Stimulated activated effector memory CD8-positive, alpha-beta T cell treated with anti-CD3 and anti-CD28 coated beads, Interleukin-12 subunit alpha, Interleukin-12 subunit beta, amount 100 ng/mL, for 72 hours (primary cell): ENCODE results near the gene UQCRFS1.
"Not testable (repeated sequence)": the region's sequence is repeated elsewhere in the genome, so short reads cannot be mapped to it uniquely, and the experiment has no call there.

Experiments used
- ATAC-seq: fragments of 150-1000 bp; cut with Tn5 transposase; 2 replicates; pipeline ENCODE4 v1.10.0; 2021
- DNase-seq, 2 donors: peaks; one replicate each; pipeline ENCODE4 v3.0.0; 2021 to 2022; ENCODE audit warnings: low spot score in 2 of 2
- H3K27ac Mint-ChIP-seq: one replicate; pipeline ENCODE4 v1.8.0; 2022; ENCODE audit warnings: mild to moderate bottlenecking, mixed read lengths
- H3K36me3 Mint-ChIP-seq: one replicate; pipeline ENCODE4 v1.8.0; 2022; ENCODE audit warnings: mild to moderate bottlenecking, mixed read lengths
- H3K4me1 Mint-ChIP-seq: one replicate; pipeline ENCODE4 v1.8.0; 2022; ENCODE audit warnings: mixed read lengths
- H3K4me3 Mint-ChIP-seq: one replicate; pipeline ENCODE4 v1.8.0; 2022; ENCODE audit warnings: mild to moderate bottlenecking, mixed read lengths
- H3K9me3 Mint-ChIP-seq: one replicate; pipeline ENCODE4 v1.8.0; 2022; ENCODE audit warnings: mixed read lengths

Gene UQCRFS1

DNA sequence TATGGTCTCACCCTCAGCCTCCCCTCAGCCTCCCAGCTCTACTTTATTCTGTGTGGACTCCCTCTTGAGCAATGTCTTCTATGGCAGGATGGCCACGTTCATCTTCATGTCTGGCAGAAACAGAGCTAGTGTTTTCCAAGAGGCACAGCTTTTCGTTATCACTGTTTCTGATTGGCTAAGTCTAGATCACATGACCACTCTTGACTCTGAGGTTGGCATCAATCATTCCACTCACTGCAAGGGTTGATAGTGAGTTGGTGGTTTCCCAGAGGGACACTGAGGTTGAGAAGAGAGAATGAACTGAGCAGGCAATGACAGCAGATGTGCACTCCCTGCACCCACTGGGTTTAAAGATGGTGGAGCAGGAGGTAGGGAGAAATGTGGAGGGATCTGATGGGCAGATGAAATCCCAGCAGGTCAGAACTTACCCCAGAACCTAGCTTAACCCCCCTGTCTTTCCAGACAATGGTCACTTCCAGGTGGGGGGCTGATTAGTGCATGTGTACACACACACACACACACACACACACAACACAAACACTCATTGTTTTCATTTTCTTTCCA, 26.3 kb upstream of the UQCRFS1 start:
- Mint-ChIP-seq H3K36me3 (no peaks in the 10 kb centered on the region), H3K9me3 (peaks cover 5% of the 10 kb centered on the region), H3K4me1 (no peaks in the 10 kb centered on the region), H3K4me3 (no peak overlapping the region), H3K27ac (no peak overlapping the region)
- no peak for DNase-seq
- peak; percentile 28 for ATAC-seq

DNA sequence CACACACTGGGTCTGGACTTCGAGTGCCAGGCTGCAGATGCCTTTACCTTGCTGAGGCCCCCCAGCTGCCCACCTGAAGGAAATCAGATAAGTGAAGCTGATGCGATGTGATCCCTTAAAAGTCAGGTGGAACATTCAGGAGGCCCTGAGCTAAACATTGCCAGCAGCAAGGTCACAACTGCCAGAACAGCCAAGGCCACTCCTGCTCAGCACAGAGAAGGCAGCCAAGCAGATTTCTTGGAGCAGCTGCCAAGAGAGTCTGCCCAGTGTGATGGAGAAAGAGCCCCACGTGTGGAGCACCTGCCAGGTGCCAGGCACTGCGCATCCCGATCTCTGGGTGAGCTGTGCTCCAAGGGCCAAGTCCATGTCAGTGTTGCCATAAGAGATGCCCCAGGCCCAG, 20.6 kb upstream of the UQCRFS1 start:
- Mint-ChIP-seq H3K4me3 (no peak overlapping the region), H3K9me3 (peaks cover 5% of the 10 kb centered on the region), H3K27ac (no peak overlapping the region), H3K36me3 (no peaks in the 10 kb centered on the region), H3K4me1 (no peaks in the 10 kb centered on the region)
- DNase-seq (no peak), ATAC-seq (no peak)

GRCh38 chr19:29232315-29232852, 19.4 kb upstream of the UQCRFS1 start:
- Mint-ChIP-seq H3K27ac (no peak overlapping the region), H3K9me3 (peaks cover 5% of the 10 kb centered on the region), H3K36me3 (no peaks in the 10 kb centered on the region), H3K4me3 (no peak overlapping the region), H3K4me1 (no peaks in the 10 kb centered on the region)
- ATAC-seq (no peak), DNase-seq (no peak)

GRCh38 chr19:29231306-29231705, 18.4 kb upstream of the UQCRFS1 start:
- not testable (repeated sequence) for H3K4me1 Mint-ChIP-seq

DNA sequence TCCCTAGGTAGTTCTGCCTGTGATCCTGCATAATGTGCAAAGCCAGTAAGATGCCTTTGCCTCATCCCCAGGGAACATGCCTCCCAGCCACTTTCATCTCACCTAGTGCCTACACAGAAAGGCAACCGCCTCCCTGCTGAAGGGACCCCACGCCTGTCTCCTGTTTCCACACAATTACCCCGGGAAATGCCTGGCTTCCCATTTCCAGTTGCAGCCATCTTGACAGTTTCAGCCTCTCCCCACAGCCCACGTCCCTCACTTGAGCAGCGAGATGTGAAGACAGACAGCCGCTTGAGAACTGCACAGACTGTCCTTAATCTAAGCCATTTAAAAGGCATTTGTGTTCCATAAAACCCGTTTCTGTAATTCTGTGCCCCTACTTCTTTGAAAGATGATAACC, 4.7 kb upstream of the UQCRFS1 start:
- Mint-ChIP-seq H3K4me3 (no peak overlapping the region), H3K27ac (no peak overlapping the region), H3K36me3 (no peaks in the 10 kb centered on the region), H3K9me3 (no peaks in the 10 kb centered on the region), H3K4me1 (no peaks in the 10 kb centered on the region)
- DNase-seq (no peak), ATAC-seq (no peak)

More at GRCh38 chr19:29231306-29231705, 18.4 kb upstream of the UQCRFS1 start:
- H3K9me3 Mint-ChIP-seq, ATAC-seq, H3K27ac Mint-ChIP-seq, DNase-seq, H3K4me3 Mint-ChIP-seq, H3K36me3 Mint-ChIP-seq: not testable (repeated sequence)

- no peak for ATAC-seq
- Mint-ChIP-seq H3K27ac (no peak overlapping the region), H3K36me3 (peaks cover 11% of the 10 kb centered on the region), H3K4me3 (no peak overlapping the region), H3K4me1 (peaks cover 14% of the 10 kb centered on the region), H3K9me3 (peaks cover 3% of the 10 kb centered on the region)
- no peak for DNase-seq
Measured at GRCh38 chr19:29216021-29216420, 3.1 kb upstream of the UQCRFS1 start.

GRCh38 chr19:29215322-29215845, 2.4 kb upstream of the UQCRFS1 start:
- H3K4me1 Mint-ChIP-seq = peaks cover 18% of the 10 kb centered on the region

DNA sequence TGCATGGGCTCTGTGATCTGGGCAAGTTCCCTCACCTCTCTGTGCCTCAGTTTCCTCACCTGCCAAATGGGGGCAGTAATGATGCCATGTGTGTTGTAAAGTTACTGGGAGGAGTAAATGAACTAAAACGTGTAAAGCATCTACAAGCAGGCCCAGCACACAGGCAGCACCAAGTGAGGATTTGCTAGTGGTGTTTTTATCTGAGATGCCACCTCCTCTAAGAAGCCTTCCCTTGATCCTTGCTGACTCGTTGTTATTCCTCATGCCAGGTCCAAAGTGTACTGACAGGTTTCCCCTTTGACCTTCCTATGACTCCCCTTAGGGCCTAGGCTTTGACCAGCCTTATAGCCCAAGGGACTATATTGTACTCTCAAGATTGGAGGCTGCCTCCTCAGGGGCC, 1.5 kb upstream of the UQCRFS1 start:
- peaks cover 3% of the 10 kb centered on the region for H3K9me3 Mint-ChIP-seq
- no peak overlapping the region for H3K4me3 Mint-ChIP-seq
- H3K36me3 Mint-ChIP-seq = peaks cover 22% of the 10 kb centered on the region
- no peak overlapping the region for H3K27ac Mint-ChIP-seq
- peaks cover 28% of the 10 kb centered on the region for H3K4me1 Mint-ChIP-seq
- no peak for ATAC-seq
- no peak for DNase-seq

More at GRCh38 chr19:29215322-29215845, 2.4 kb upstream of the UQCRFS1 start:
- peaks cover 3% of the 10 kb centered on the region for H3K9me3 Mint-ChIP-seq
- no peak overlapping the region for H3K4me3 Mint-ChIP-seq
- ATAC-seq = no peak
- H3K27ac Mint-ChIP-seq = no peak overlapping the region
- H3K36me3 Mint-ChIP-seq = peaks cover 17% of the 10 kb centered on the region
- no peak for DNase-seq

- H3K4me1 Mint-ChIP-seq = peaks cover 32% of the 10 kb centered on the region
- peak overlapping the region; percentile 96 for H3K27ac Mint-ChIP-seq
- ATAC-seq (no peak), DNase-seq (no peak)
- peaks cover 3% of the 10 kb centered on the region for H3K9me3 Mint-ChIP-seq
- H3K36me3 Mint-ChIP-seq = peaks cover 30% of the 10 kb centered on the region
- peak overlapping the region; percentile 88 for H3K4me3 Mint-ChIP-seq
Measured at GRCh38 chr19:29212356-29212647, 649 bp downstream of the UQCRFS1 start.

DNA sequence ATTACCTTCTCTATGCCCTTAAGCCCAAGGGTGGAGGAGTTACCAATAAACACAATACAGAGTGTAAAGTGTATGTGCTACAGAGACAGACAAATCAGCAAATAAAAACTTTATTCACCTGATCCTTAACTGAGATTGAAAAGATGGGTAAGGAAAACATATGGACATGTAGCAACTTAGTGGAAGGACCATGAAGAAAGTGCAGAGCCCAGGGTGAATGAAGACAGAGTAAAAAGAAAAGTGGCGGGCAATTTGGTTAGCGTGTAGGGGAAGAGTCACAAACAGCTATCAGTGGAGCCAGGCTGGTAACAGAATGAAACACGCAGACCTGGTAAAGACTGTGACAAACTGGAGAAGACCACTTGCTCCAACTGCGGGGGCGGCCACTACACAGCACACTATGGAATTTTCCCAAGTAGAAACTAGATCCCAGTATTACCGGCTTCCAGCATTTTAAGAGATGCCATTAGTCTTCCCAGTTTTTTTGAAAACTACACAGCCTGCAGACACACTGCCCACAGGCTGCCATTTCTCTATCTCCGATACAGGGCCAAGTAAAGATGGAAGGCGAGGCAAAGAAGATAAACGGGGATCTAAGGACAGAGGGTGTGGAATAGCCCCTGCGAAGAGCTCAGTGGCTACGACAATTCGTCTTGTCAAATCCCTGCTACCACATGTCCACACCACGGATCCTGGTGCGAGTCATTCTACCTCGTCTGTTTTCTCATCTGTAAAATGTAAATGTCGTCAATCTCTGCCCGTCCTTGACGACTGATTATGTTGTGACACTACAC, 1.2 kb downstream of the UQCRFS1 start:
- H3K4me1 Mint-ChIP-seq = peaks cover 32% of the 10 kb centered on the region
- H3K9me3 Mint-ChIP-seq = peaks cover 3% of the 10 kb centered on the region
- peak overlapping the region; percentile 96 for H3K27ac Mint-ChIP-seq
- ATAC-seq (no peak), DNase-seq (no peak)
- H3K4me3 Mint-ChIP-seq = peak overlapping the region; percentile 88
- peaks cover 36% of the 10 kb centered on the region for H3K36me3 Mint-ChIP-seq

- Mint-ChIP-seq H3K4me1 (peaks cover 32% of the 10 kb centered on the region), H3K27ac (peak overlapping the region; percentile 96), H3K4me3 (peak overlapping the region; percentile 88), H3K36me3 (peaks cover 43% of the 10 kb centered on the region)
- DNase-seq, H3K9me3 Mint-ChIP-seq, ATAC-seq: not testable (repeated sequence)
Measured at GRCh38 chr19:29211041-29211440, 1.9 kb downstream of the UQCRFS1 start.

GRCh38 chr19:29210502-29210901, 2.4 kb downstream of the UQCRFS1 start:
- H3K4me3 Mint-ChIP-seq = peak overlapping the region; percentile 13
- peaks cover 32% of the 10 kb centered on the region for H3K4me1 Mint-ChIP-seq
- ATAC-seq, DNase-seq, H3K9me3 Mint-ChIP-seq: not testable (repeated sequence)
- peaks cover 48% of the 10 kb centered on the region for H3K36me3 Mint-ChIP-seq
- H3K27ac Mint-ChIP-seq = peak overlapping the region; percentile 61

GRCh38 chr19:29207403-29208187, 5.4 kb downstream of the UQCRFS1 start:
- not testable (repeated sequence) for H3K9me3 Mint-ChIP-seq, H3K4me3 Mint-ChIP-seq, H3K27ac Mint-ChIP-seq, DNase-seq, ATAC-seq
- Mint-ChIP-seq H3K36me3 (peaks cover 53% of the 10 kb centered on the region), H3K4me1 (peaks cover 39% of the 10 kb centered on the region)

- no peak for ATAC-seq
- Mint-ChIP-seq H3K9me3 (peaks cover 3% of the 10 kb centered on the region), H3K4me1 (peaks cover 29% of the 10 kb centered on the region)
Measured at GRCh38 chr19:29206453-29206852, 6.5 kb downstream of the UQCRFS1 start.

GRCh38 chr19:29202281-29202680, 10.7 kb downstream of the UQCRFS1 start:
- peaks cover 3% of the 10 kb centered on the region for H3K9me3 Mint-ChIP-seq

More at GRCh38 chr19:29206453-29206852, 6.5 kb downstream of the UQCRFS1 start:
- H3K4me3 Mint-ChIP-seq = no peak overlapping the region
- peaks cover 46% of the 10 kb centered on the region for H3K36me3 Mint-ChIP-seq
- H3K27ac Mint-ChIP-seq = peak overlapping the region; percentile 63
- no peak for DNase-seq

More at GRCh38 chr19:29202281-29202680, 10.7 kb downstream of the UQCRFS1 start:
- peaks cover 22% of the 10 kb centered on the region for H3K36me3 Mint-ChIP-seq
- peaks cover 7% of the 10 kb centered on the region for H3K4me1 Mint-ChIP-seq
- no peak overlapping the region for H3K27ac Mint-ChIP-seq
- ATAC-seq = no peak
- DNase-seq = no peak
- H3K4me3 Mint-ChIP-seq = no peak overlapping the region
